Endothelial cell of umbilical vein (primary cell): ENCODE measurements around the gene SCAP.

ENCODE experiments used
- CTCF ChIP-seq, 2 donors: IDR thresholded peaks; 1 replicate in 1 of 2; 2 replicates in 1 of 2; pipeline ENCODE4 v1.5.1; 2011; ENCODE audit warnings: low read length in 2 of 2, mild to moderate bottlenecking in 2 of 2, moderate library complexity in 2 of 2, control low read depth in 1 of 2, inconsistent platforms in 1 of 2, low read depth in 1 of 2; ENCODE audit not compliant: insufficient read depth in 1 of 2; ENCODE audit errors: extremely low read depth in 1 of 2
- POLR2A ChIP-seq: IDR thresholded peaks from 2 replicates; pipeline ENCODE4 v1.6.1; 2012; ENCODE audit warnings: low read depth, mild to moderate bottlenecking, control low read depth, low read length
- POLR2AphosphoS5 ChIP-seq: IDR thresholded peaks from 2 replicates; pipeline ENCODE4 v1.6.1; 2012; ENCODE audit warnings: low read depth, mild to moderate bottlenecking, control low read depth, low read length, moderate library complexity; ENCODE audit not compliant: insufficient read depth

GRCh38 chr3:47374587-47374986 is 101.2 kb downstream of the SCAP start:
- TF ChIP-seq POLR2A (no peak), CTCF (IDR thresholded peaks at IDR 0.05; ENCODE audit: extremely low read depth in 1 of 2, insufficient read depth in 1 of 2, low read depth in 1 of 2, low read length in 2 of 2) (no peak), POLR2AphosphoS5 (no peak)
